Activated T-helper 1 cell treated with Interleukin-2 at 50 U/mL for 16 hours (primary cell): Measurements from ENCODE around the gene P4HTM.

ENCODE experiments used
- DNase-seq: peaks from one replicate; pipeline ENCODE4 v3.0.0-alpha.2; 2020; ENCODE audit warnings: low read depth

Gene P4HTM

GRCh38 chr3:48989796-48990635 is at the start of gene P4HTM:
Gene P4HTM, plus strand, starts transcription at chr3:48990241. Its CDS starts 16 bp downstream, at chr3:48990257.
- DNase-seq: peak; percentile 66

GRCh38 chr3:48945432-48945831 is 44.6 kb upstream of the P4HTM start:
- DNase-seq: no peak

- DNase-seq: no peak
Observed at GRCh38 chr3:48945891-48946549, 44.0 kb upstream of the P4HTM start.

GRCh38 chr3:48949376-48949717 is 40.7 kb upstream of the P4HTM start:
- no peak for DNase-seq

GRCh38 chr3:48950051-48950450 is 40.0 kb upstream of the P4HTM start:
- DNase-seq: no peak

GRCh38 chr3:48951764-48952163 is 38.3 kb upstream of the P4HTM start:
- DNase-seq: no peak

- DNase-seq: peak; percentile 18
Observed at GRCh38 chr3:48952510-48953118, 37.4 kb upstream of the P4HTM start.

GRCh38 chr3:48957006-48957705 is 32.9 kb upstream of the P4HTM start:
- DNase-seq: no peak

GRCh38 chr3:48960841-48961413 is 29.1 kb upstream of the P4HTM start:
- DNase-seq: no peak

GRCh38 chr3:48962340-48962739 is 27.7 kb upstream of the P4HTM start:
- DNase-seq: no peak

GRCh38 chr3:48962939-48963338 is 27.1 kb upstream of the P4HTM start:
- no peak for DNase-seq

- no peak for DNase-seq
Observed at GRCh38 chr3:48963591-48963990, 26.4 kb upstream of the P4HTM start.

GRCh38 chr3:48966367-48966766 is 23.7 kb upstream of the P4HTM start:
- DNase-seq: no peak

- no peak for DNase-seq
Observed at GRCh38 chr3:48966876-48967361, 23.1 kb upstream of the P4HTM start.

- DNase-seq: no peak
Observed at GRCh38 chr3:48970586-48970985, 19.5 kb upstream of the P4HTM start.

GRCh38 chr3:48974076-48974864 is 15.8 kb upstream of the P4HTM start:
- DNase-seq: no peak

- DNase-seq: no peak
Observed at GRCh38 chr3:48979451-48979850, 10.6 kb upstream of the P4HTM start.

GRCh38 chr3:48980295-48980694 is 9.7 kb upstream of the P4HTM start:
- no peak for DNase-seq

- no peak for DNase-seq
Observed at GRCh38 chr3:48982016-48982415, 8.0 kb upstream of the P4HTM start.

- no peak for DNase-seq
Observed at GRCh38 chr3:48982686-48983085, 7.4 kb upstream of the P4HTM start.

- DNase-seq: no peak
Observed at GRCh38 chr3:48983096-48983495, 6.9 kb upstream of the P4HTM start.
